GM12874 (cell line): ENCODE data around the gene NPIPA5.
"Not testable (repeated sequence)": the region's sequence is repeated elsewhere in the genome, so short reads cannot be mapped to it uniquely, and the experiment has no call there.

ENCODE experiments used
- CTCF ChIP-seq: IDR thresholded peaks from 2 replicates; pipeline ENCODE4 v1.5.1; 2011; ENCODE audit warnings: low read depth, mild to moderate bottlenecking, control low read depth, low read length, moderate library complexity; ENCODE audit not compliant: insufficient read depth

Gene NPIPA5

GRCh38 chr16:15378194-15378593, at the start of gene NPIPA5:
TSS of gene NPIPA5 (minus strand) at chr16:15378294. CDS start at chr16:15378294, 0 bp downstream.
- not testable (repeated sequence) for TF ChIP-seq CTCF

- peak; percentile 47; the same call in 1 of the 2 replicates for TF ChIP-seq CTCF
These were observed 49.6 kb upstream of the NPIPA5 start for GRCh38 chr16:15427648-15428239.

- TF ChIP-seq CTCF, result no peak
These were observed 48.7 kb upstream of the NPIPA5 start for GRCh38 chr16:15426796-15427195.

- TF ChIP-seq CTCF, result no peak
These were observed 47.8 kb upstream of the NPIPA5 start for GRCh38 chr16:15425861-15426260.

- no peak for TF ChIP-seq CTCF
These were observed 44.1 kb upstream of the NPIPA5 start for GRCh38 chr16:15422222-15422621.

GRCh38 chr16:15418206-15418605, 40.1 kb upstream of the NPIPA5 start:
- TF ChIP-seq CTCF, result no peak

GRCh38 chr16:15417197-15417596, 39.1 kb upstream of the NPIPA5 start:
- no peak for TF ChIP-seq CTCF
